NCI-H1417 (cell line): ENCODE measurements around the gene SAFB.

Experiments
- DNase-seq, 3 experiments: peaks; one replicate each; lab custom pipeline; 2025; lab: John Stamatoyannopoulos, UW

The SAFB gene

DNA sequence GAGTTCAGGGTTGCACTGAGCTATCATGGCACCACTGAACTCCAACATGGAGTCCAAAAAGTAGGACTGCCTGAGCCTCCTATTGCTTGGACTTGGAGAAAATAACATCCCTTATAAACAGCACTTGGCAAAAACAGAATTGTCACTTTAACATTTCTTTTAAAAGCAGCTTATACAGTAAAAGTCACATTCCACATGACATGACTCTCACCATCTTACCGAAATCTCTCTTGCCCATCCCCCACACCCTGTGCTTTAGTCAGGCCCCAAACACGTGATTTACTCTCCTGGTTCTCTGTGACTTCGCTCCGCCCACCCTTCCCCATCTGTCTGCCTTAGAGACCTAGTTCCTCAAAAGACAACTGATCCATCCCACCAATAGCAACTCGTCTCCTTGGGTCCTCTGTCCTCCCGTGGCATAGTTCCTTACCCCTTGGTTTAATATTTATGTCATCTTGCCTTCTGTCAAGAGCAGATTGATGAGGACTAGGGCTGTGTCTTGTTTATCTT, 4.6 kb downstream of the SAFB start:
- DNase-seq: no peak

DNA sequence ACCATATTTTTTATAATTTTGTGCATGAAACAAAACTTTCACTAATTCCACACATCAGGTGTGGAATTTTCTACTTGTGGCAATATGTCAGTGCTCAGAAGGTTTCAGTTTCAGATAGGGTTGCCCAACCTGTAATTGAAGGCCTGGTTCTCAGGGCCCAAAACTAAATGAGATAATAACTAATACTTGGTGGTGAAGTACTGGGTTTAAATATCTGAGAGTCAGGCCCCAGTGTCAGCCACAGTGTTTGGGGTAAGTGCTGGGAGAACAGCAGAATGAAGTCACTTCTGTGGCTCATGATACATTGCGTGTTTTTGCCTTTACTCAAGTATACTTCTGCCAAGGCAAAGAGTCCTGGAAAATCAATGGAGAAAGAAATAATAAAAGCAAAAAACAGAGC, 5.6 kb downstream of the SAFB start:
- no peak for DNase-seq

DNA sequence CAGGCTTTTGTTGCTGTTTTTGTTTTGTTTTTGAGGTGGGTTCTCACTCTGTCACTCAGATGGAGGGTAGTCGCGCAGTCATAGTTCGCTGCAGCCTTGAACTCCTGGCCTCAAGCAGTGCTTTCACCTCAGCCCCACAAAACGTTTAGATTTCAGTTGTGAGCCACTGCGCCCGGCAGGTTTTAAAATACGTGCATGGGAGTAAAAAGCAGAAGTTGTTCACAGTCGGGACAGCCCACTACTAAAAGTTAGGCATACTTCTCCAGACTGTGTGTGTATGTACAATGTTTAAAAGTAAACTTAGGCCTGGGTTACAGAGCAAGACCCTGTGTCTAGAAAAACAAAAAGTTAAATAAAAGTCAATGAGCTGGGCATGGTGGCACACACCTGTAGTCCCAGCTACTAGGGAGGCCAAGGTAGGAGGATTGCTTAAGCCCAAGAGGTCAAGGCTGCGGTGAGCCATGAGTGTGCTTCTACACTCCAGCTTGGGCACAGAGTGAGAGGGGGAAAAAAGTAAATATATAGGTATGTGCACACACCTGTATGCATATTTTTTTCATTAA, 6.1 kb downstream of the SAFB start:
- DNase-seq: no peak

DNA sequence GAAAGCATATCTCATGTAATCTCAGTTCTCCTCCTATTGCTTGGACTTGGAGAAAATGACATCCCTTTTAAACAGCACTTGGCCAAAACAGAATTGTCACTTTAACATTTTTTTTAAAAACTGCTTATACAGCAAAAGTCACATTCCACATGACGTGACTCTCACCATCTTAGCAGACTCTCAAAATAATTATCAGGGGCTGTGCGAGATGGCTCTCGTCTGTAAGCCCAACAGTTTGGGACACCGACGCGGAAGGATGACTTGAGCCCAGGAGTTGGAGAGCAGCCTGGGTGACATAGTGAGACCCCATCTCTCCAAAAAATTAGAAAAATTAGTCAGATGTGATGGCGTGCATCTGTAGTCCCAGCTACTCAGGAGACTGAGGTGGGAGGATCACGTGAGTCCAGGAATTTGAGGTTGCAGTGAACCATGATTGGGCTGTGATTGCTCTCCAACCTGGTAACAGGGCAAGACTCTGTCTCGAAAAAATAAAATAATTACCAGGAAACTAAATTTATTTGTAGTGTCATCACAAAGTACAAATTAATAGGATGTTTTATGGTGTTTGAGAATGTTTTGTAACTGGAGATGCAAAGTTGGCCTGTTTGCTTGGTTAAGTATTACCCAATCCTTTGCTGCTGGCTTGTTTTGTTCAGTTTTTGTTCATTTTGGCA, 8.8 kb downstream of the SAFB start:
- no peak for DNase-seq

DNA sequence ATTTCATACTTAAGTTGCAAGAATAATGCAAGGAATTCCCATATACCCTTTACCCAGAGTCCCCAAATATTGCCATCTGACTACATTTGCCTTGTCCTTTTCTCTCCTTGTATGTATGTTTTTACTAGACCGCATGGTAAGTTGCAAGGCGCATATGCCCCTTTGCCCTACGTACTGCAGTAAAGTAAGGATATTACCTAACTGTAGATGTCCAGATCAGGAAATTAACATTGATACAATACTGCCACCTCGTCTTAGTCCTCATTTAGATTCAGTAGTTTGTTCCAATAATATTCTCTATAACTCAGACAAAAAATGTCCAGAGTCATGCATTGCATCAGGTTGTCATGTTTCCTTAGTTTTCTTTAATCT, 9.3 kb downstream of the SAFB start:
- DNase-seq: no peak

DNA sequence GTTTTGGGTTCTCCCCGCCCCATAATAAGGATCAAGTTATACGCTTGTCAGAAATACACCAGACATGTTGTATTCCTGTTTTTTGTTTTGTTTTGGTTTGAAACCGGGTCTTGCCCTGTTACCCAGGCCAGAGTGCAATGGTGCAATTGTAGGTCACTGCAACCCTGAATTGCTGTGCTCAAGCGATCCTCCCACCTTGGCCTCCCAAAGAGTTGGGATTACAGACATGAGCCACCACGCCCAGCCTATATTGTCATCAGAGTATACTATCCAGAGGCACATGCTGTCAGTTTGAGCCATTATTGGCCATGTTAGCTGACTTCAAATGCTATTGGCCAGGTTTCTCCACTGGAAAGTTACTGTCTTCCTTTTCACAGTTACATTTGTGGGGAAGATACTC, 9.8 kb downstream of the SAFB start:
- no peak for DNase-seq

DNA sequence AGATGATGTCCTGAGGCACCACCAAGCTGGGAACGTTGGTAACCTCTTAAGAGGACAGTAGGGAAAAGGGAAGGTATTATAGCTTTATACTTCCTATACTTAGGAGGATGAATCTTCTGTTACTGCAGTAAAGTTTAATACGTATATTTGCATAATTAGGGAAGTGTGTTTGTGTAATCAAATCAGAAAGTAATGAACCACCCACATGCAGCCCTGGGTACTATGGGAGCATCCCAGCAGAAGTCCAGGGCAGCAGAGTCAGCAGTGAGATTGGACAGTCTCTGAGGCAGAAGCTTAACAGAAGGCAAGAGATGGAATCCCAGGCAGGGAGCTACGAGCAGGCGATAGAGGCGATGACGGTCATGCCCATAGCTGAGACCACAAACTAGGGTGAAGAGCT, 12.5 kb downstream of the SAFB start:
- no peak for DNase-seq

DNA sequence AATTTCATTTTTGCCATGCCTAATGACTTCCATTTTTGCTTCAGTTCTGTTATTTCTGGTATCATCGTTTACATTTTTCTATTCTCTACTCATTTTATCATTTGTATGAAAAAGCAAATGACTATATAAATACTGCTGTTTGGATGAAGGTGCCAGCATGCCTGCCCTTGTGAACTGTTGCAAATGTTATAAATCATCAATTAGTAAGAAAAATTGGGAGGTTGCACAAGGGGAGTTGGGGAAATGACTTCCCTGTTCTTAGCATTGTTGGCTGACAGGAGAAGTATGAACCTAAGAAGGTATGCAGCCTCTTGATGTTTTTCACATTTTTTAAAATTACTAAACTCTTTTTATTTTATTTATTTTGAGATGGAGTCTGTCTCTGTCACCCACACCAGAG, 15.1 kb downstream of the SAFB start:
- DNase-seq: no peak

DNA sequence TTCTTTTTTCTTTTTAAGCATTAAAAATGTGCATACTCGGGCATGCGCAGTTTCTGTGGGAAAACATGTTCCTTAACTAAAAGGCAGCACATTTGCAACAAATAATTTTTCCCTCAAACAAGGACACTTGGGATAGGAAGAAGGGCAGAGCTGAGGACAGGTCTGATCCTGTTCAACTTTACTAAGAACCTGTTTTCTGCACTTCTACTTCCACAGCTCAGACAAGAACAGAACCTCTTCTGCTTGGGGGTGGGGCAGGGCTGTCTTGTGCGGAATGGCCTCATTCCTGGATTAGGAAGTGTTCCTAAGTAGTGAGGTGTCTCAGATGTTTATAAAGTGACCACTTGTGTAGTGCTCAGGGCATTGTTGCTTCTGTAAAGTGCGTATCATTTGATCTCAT, 18.3 kb downstream of the SAFB start:
- DNase-seq: no peak

DNA sequence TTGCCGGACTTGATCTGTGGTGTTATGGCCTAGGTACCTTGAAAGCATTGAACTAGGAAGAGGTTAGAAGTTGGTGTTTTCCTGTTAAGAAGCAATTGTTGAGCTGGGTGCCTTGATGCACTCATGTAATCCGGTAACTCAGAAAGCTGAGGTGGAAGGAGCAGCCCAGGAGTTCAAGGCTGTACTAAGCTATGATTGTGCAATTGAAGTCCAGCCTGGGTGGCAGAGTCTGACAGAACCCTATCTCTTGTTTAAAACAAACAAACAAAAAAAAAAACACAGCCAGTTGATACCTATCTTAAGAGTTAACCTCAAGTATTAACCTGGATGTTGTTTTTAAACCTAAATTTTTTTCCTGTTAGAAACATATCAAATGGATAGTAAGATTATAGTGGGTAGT, 19.3 kb downstream of the SAFB start:
- DNase-seq: no peak

DNA sequence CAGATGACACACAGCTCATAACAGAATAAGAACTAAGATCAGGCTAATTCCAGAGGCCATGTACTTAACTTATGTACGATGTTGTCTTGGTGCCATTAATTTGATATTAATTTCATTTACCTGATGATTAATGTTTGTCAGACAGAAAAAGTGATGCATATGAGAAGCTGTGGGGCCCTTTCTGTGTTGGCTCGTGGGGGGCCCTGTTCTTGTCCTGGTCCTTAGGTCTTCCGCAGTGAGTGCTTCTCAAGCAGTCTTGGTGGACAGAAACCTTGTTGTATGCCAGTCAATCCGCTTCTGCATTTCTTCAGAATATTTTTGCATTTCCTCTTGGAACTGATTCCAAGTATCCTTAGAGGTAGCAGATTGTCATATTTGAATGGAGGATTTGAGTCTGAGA, 20.2 kb downstream of the SAFB start:
- no peak for DNase-seq

DNA sequence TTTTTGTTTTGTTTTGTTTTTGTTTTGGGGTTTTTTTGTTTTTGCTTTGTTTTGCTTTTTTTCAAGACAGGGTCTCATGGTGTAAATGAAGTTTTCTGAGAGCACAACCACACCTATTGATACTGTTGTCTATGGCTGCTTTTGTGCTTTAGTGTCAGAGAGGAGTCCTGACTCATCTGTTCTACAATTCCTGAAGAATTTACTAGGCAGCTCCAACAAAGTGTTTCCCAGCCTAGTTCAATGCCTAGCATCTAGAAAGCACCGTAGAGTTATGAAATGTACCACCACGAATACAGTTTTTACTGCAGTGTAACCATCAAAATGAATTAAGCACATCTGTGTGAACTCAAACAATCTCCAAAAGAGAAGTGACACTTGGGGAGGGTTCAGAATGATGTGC, 21.2 kb downstream of the SAFB start:
- no peak for DNase-seq

DNA sequence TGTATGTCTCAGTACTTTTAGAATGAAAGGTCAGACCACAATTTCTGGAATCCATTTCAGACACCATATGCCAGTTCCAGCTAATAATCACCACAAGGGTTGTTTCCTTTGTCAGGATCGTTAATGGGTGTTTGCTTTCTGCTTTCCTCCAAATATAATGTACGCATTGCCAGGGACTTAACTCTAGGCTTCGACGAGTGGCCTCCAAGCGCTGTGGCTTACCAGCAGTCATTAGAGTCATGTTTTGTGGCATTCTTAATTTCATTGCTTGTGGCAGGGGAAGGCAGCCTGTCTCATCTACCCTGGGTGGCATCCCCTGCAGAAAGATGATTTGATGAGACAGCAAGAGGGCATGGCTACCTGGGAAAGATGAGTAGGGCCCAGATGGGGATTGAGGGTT, 22.5 kb downstream of the SAFB start:
- peak in 2 of 3 experiments; percentile 50 to 86 for DNase-seq

DNA sequence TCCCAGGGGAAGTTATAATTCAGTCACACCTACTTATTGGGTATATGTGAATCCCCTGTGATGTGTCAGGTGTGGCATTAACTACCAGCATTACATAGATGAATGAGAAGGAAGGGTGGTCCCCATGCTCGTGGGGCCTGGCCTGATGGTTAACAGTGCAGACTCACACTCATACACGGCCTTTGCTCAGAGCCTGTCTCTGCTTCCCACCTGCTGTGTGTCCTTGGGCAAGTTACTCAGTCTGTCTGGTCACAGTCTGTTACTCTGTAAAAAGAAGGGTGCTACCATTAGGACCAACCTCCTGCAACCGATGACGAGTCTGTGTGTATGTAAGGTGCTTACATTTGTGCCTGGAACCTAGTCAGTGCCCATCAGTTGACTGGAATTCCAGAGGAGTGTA, 23.8 kb downstream of the SAFB start:
- DNase-seq: no peak

DNA sequence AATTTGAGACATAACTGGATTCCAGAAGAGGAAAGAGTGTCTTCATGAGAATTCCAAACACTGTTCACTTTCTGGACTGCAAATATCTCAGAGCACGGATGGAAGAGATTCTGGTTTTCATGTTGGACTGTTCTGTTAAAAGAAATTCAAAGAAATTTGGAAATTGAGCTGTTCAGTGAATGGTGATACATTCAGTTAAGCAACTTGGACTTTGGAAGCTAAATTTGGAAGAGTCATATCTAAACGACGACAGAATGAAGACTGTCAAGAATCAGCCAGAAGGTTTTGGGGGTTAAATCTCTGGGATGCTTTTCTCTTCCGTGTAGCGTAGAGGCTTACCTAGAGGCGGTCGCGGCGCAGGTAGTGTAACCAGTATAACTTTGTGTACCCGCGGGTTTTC, 25.6 kb downstream of the SAFB start:
- DNase-seq: no peak

DNA sequence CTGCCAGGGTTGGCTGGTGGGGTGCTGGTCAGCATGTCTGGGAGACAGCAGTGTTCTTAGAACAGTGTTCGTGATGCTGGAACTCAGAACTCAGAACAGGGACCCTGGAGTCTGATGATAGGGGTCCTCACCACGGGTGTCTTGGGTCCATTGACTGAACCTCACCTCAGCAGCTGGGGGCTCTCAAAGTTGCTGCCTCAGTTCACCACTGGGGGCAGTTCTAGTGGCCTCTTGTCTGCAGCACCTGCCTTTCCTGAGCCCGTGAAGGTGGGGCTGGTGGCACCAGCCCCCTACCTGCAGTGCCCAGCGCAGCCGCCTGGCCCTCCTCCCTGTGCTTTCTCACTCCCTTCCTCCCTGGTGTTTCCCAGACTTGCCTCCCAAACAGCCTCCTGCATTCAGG, 28.5 kb downstream of the SAFB start:
- DNase-seq: no peak

DNA sequence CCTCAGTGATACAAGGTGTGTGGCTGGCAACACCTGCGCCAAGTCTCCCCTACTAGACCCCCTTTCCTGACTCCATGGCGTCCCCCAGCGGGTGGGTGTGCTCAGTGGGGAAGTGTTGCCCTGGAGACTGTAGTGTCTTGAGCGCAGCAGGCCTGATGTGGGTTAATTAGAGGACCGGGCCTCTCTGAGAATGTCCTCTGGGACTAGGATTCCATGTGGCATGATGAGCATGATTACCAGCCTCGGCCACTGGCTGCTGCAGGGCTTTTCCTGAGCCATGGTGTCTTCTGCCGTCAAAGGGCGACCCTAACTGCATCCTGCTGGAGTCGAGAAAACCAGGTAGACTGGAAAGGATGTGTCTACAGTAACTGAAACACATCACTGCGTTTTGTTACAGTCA, 29.4 kb downstream of the SAFB start:
- DNase-seq: no peak

DNA sequence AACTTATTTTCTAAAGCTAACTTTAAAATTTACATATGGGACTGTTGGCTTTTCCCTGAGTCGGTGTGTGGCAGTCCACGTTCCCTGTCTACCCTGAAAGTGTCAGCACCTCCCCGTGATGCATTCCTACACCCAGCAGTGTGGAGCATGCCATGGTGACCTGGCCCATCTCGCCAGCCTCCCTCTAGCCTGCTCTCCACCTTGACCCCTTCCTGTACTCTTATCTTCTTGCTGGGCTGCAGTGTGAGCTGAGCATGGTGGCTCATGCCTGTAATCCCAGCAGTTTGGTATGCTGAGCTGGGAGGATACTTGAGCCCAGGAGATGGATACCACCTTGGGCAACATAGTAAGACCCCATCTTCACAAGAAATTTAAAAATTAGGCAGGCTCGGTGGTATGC, 32.0 kb downstream of the SAFB start:
- no peak for DNase-seq

DNA sequence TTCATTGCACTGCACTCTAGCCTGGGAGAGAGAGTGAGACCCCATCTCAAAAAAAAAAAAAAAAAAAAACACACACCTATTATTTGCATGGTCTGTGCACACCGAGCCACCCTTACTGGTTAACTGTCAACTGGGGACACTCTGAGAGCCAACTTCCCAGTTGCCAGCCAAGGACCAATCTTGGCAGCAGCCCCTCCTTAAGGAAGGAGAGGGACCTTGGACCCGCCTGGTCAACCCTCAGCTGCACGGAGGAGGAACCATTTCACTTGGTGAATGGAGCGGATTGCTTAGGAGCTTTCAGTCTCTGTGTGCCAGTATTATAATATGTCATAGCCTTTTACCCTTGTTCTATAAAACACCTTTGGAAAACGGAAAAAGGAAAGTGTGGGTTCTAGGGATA, 32.5 kb downstream of the SAFB start:
- DNase-seq: no peak

DNA sequence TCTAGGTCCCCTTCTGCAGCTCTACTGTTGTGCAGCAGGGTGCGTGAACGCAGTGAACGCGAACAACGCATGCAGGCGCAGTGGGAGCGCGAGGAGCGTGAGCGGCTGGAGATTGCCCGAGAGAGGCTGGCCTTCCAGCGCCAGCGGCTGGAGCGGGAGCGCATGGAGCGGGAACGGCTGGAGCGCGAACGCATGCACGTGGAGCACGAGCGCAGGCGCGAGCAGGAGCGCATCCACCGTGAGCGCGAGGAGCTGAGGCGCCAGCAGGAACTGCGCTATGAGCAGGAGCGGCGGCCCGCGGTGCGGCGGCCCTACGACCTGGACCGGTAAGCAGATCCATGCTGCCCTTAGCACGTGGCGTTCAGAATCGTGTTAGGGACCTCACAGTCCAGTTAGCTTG, 38.6 kb downstream of the SAFB start:
- no peak for DNase-seq

DNA sequence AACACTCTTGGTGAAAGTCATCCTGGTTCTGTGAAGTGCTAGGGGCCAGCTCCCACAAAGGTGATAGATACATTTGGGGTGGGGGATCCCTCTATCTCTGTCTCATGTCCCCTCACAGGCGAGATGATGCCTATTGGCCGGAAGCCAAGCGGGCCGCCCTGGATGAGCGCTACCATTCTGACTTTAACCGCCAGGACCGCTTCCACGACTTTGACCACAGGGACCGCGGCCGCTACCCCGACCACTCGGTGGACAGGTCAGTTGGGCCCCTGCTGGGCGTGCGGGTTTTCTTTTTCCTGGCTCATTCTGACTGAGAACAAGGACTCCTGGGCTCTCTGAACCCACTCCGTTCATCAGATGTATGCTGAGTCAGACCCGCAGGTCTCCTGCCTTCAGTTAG, 41.0 kb downstream of the SAFB start:
- no peak for DNase-seq

DNA sequence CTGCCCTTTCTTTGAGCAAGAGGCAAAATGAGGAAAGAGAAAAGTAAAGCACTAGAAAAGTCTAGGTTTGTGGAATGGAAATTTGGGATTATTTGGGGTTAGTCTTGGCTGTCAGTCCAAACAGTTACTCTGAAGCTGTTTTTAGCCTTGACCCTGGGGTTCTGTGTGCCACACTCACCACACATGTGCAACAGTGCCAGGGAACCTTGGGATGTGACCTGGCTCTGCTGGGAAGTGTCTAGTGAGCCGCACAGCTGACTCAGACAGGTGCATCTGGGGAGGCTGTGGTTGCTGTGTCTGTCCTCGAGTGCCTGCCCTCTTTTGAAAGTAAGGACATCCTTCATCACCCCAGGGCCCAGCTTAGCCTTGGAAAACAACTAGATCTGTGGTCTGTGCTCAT, 41.6 kb downstream of the SAFB start:
- DNase-seq: no peak

DNA sequence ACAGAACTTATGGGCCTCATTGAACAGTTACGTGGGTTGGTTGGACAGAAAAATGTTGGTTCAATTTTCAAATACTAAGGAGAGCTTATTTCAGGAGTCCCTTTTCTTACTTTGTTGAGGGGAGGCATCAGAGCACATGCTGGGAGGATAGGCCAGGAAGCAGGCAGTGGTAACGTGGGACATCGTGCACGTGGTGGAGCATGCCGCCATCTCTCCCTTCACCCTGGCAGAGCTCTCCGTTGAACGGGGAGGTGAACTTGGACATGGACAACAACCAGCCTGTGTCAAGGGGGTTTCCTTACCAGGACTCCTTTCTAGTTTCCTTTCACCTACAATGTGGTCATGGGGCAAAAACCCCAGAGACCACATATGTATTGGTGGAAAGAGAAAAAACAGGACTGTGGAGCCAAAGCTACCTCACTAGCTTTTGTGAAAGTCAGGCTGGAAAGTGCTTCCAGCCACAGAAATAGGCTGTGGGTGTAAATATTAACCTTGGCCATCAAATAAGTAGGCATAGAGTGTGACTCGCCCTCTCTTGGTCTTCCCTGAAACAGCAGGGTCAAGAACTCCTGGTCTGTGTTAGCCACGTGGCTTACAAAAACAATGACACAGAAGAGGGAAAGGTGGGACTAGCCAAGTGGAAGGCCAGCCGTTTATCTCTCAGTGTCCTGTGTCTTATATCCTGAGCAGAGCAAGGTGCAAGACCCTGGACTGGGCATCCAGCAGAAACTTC, 43.1 kb downstream of the SAFB start:
- DNase-seq: no peak
